Aorta (tissue), 5 donors: ENCODE data around the gene IQCM. TPM values are rescaled to one million over a fixed set of nuclear protein-coding genes. Genes with fewer than 3 reads are reported as not detected.

ENCODE experiments used
- ATAC-seq: fragments of 200-7000 bp; cut with Tn5 transposase; one replicate; pipeline ENCODE4 v1.9.1; 2022; ENCODE audit warnings: moderate library complexity; ENCODE audit not compliant: low FRiP score
- DNase-seq, 2 donors: peaks; one replicate each; pipeline ENCODE4 v3.0.0-alpha.2; 2020
- H3K27ac ChIP-seq, 2 donors: one replicate each; pipeline ENCODE4 v1.5.1; 2013; ENCODE audit warnings: low read length in 2 of 2, mild to moderate bottlenecking in 2 of 2, moderate library complexity in 2 of 2, control low read depth in 1 of 2, inconsistent platforms in 1 of 2, low read depth in 1 of 2
- H3K27me3 ChIP-seq, 2 donors: one replicate each; pipeline ENCODE4 v1.6.1; 2013; ENCODE audit warnings: control low read depth in 1 of 2, low read length in 1 of 2, mild to moderate bottlenecking in 1 of 2, moderate library complexity in 1 of 2; ENCODE audit not compliant: insufficient read depth in 2 of 2, control insufficient read depth in 1 of 2
- H3K36me3 ChIP-seq, 2 donors: one replicate each; pipeline ENCODE4 v1.6.1; 2013; ENCODE audit warnings: control low read depth in 1 of 2, low read length in 1 of 2, mild to moderate bottlenecking in 1 of 2; ENCODE audit not compliant: insufficient read depth in 2 of 2, control insufficient read depth in 1 of 2
- H3K4me1 ChIP-seq, 2 donors: one replicate each; pipeline ENCODE4 v1.6.1; 2013; ENCODE audit warnings: low read length in 2 of 2, control low read depth in 1 of 2, mild to moderate bottlenecking in 1 of 2, moderate library complexity in 1 of 2; ENCODE audit not compliant: insufficient read depth in 2 of 2, control insufficient read depth in 1 of 2
- H3K4me3 ChIP-seq, 2 donors: one replicate each; pipeline ENCODE4 v1.5.1; 2013; ENCODE audit warnings: low read length in 2 of 2, control low read depth in 1 of 2, mild to moderate bottlenecking in 1 of 2
- H3K9me3 ChIP-seq: one replicate; pipeline ENCODE4 v1.6.1; 2013; ENCODE audit warnings: mild to moderate bottlenecking, low read length; ENCODE audit not compliant: control insufficient read depth
- WGBS, 2 donors: extraction: QIAGEN DNeasy Blood & Tissue Kit; methylation state at CpG; one replicate each; pipeline ENCODE4 v1.1.7; 2013; 5-methylcytosine and 5-hydroxymethylcytosine counted together
- intact Hi-C, 2 donors: fragments of 100-400 bp; cut with DNase I; formaldehyde crosslinking; loops; one replicate each; pipeline versions ENCODE4 v1.14.2 to v1.15.0; 2022
- polyA plus RNA-seq, 2 donors: library from polyadenylated mRNA; stranded (reverse); fragments of 200-250 nt; gene quantifications; one replicate each; pipeline ENCODE4 v1.2.3, GENCODE V29; 2013
- total RNA-seq, 2 donors: library from RNA; stranded (reverse); fragmentation: NEBNext Ultra II Directional; extraction: Animal tissue kit (Norgen Biotek cat#: 25700); gene quantifications; one replicate each; pipeline ENCODE4 v1.2.1, GENCODE V29; 2021
- donor health status: healthy with polysubstance abuse.
- donor health status: Bipolar disorder and iron deficiency.
- donor health status: DM: no; HTN: no; CAD: no.
- donor health status: DM: no; HTN: no; CAD: no.
- donor health status: DM: yes; HTN: yes; CAD: no.

IQCM gene
- total and polyA plus RNA-seq, 4 donors: not detected

- intact Hi-C loops: no loop called here
- DNase-seq (no peak), ATAC-seq (no peak)
- H3K27ac ChIP-seq: no peak overlapping the region
- 31 to 44% methylated on average over 4 of the region's 4 CpGs for WGBS, 2 donors
- H3K4me3 ChIP-seq: no peak overlapping the region
- H3K9me3 ChIP-seq: no peaks in the 10 kb centered on the region
- no peaks in the 10 kb centered on the region for H3K36me3 ChIP-seq
- no peaks in the 10 kb centered on the region for H3K27me3 ChIP-seq
- H3K4me1 ChIP-seq: no peaks in the 10 kb centered on the region
Observed at GRCh38 chr4:149790172-149790907, 25.3 kb downstream of the IQCM start.

- DNase-seq: no peak
- Histone ChIP-seq H3K27me3 (no peaks in the 10 kb centered on the region), H3K9me3 (no peaks in the 10 kb centered on the region), H3K36me3 (no peaks in the 10 kb centered on the region), H3K4me3 (no peak overlapping the region), H3K4me1 (no peaks in the 10 kb centered on the region), H3K27ac (no peak overlapping the region)
- WGBS, 2 donors: 74 to 83% methylated on average over 4 of the region's 4 CpGs
- intact Hi-C loops: no loop called here
- no peak for ATAC-seq
Observed at GRCh38 chr4:149788300-149788699, 27.3 kb downstream of the IQCM start.

GRCh38 chr4:149785696-149786431, 29.8 kb downstream of the IQCM start:
- Histone ChIP-seq H3K9me3 (no peaks in the 10 kb centered on the region), H3K4me3 (no peak overlapping the region), H3K36me3 (no peaks in the 10 kb centered on the region), H3K4me1 (no peaks in the 10 kb centered on the region), H3K27ac (no peak overlapping the region), H3K27me3 (no peaks in the 10 kb centered on the region)
- 40 to 65% methylated on average over 1 of the region's 1 CpG for WGBS, 2 donors
- no peak for ATAC-seq
- intact Hi-C loops: no loop called here
- no peak for DNase-seq

DNA sequence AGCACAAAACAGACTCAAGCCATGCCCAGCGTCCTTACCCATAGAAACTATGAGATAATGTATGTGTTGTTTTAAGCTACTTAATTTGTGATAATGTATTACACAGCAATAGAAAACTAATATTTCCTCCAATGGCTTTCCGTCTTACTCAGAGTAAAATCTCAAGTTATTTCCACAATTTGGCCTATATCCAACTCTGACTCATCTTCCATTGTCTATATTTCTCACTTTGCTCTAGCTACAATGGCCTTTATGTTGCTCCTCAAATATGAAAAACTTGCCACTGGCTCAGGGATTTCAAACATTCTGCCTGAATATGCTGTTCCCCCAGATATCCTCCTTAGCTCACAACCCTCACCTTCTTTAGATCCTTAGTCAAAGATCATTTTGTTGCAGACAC, 31.6 kb downstream of the IQCM start:
- ATAC-seq (no peak), DNase-seq (no peak)
- H3K4me1 ChIP-seq: no peaks in the 10 kb centered on the region
- no peaks in the 10 kb centered on the region for H3K36me3 ChIP-seq
- intact Hi-C loops: no loop called here
- H3K4me3 ChIP-seq: no peak overlapping the region
- 84 to 87% methylated on average over 2 of the region's 2 CpGs for WGBS, 2 donors
- H3K27ac ChIP-seq: no peak overlapping the region
- no peaks in the 10 kb centered on the region for H3K27me3 ChIP-seq
- no peaks in the 10 kb centered on the region for H3K9me3 ChIP-seq

DNA sequence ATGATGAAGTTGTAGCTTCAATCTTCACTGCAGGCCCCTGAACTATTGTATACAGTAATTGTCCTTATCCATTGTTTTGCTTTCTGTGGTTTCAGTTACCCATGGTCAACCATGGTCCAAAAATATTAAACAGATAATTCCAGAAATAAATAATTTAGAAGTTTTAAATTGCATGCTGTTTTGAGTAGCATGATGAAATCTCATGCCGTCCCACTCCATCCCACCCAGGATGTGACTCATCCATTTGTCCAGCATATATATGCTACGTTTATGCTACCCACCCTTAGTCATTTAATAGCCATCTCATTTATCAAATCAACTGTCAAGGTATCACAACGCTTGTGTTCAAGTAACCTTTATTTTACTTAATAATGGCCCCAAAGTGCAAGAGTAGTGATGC, 34.5 kb downstream of the IQCM start:
- ATAC-seq (no peak), DNase-seq (no peak)
- intact Hi-C loops: no loop called here
- H3K4me3 ChIP-seq: no peak overlapping the region
- H3K36me3 ChIP-seq: no peaks in the 10 kb centered on the region
- H3K9me3 ChIP-seq: no peaks in the 10 kb centered on the region
- H3K4me1 ChIP-seq: no peaks in the 10 kb centered on the region
- H3K27me3 ChIP-seq: no peaks in the 10 kb centered on the region
- 32 to 45% methylated on average over 3 of the region's 3 CpGs for WGBS, 2 donors
- no peak overlapping the region for H3K27ac ChIP-seq

- ATAC-seq (no peak), DNase-seq (no peak)
- WGBS, 2 donors: 92 to 94% methylated on average over 2 of the region's 2 CpGs
- Histone ChIP-seq H3K9me3 (no peaks in the 10 kb centered on the region), H3K27me3 (no peaks in the 10 kb centered on the region), H3K27ac (no peak overlapping the region), H3K4me1 (no peaks in the 10 kb centered on the region), H3K4me3 (no peak overlapping the region), H3K36me3 (no peaks in the 10 kb centered on the region)
- intact Hi-C loops: no loop called here
Observed at GRCh38 chr4:149768477-149768876, 47.2 kb downstream of the IQCM start.

- intact Hi-C loops: no loop called here
- no peaks in the 10 kb centered on the region for H3K27me3 ChIP-seq
- 90 to 91% methylated on average over 1 of the region's 1 CpG for WGBS, 2 donors
Observed at GRCh38 chr4:149766135-149766534, 49.5 kb downstream of the IQCM start.

DNA sequence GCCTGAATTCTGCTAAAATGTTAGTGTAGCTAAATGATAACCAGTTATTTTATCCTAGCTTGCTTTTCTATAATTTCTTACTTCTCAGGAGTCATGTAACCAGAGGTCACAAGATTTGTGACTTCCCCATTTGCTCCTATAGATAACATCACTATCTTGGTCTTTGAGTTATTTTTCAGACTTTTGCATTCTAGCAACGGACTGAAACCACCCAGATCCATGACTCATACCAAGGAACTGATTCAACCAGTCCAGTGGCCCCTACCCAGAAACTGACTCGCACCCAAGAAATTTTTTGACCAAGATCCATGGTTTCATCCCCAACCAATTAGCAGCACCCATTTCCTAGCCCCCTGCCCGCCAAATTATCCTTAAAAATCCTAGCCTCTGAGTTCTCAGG, 50.0 kb downstream of the IQCM start:
- no peak overlapping the region for H3K27ac ChIP-seq
- 57 to 63% methylated on average over 3 of the region's 3 CpGs for WGBS, 2 donors
- no peaks in the 10 kb centered on the region for H3K36me3 ChIP-seq
- no peak for ATAC-seq
- DNase-seq: no peak
- intact Hi-C loops: no loop called here
- H3K4me3 ChIP-seq: no peak overlapping the region
- H3K9me3 ChIP-seq: no peaks in the 10 kb centered on the region
- no peaks in the 10 kb centered on the region for H3K4me1 ChIP-seq
- no peaks in the 10 kb centered on the region for H3K27me3 ChIP-seq

More at GRCh38 chr4:149766135-149766534, 49.5 kb downstream of the IQCM start:
- DNase-seq (no peak), ATAC-seq (no peak)
- H3K9me3 ChIP-seq: no peaks in the 10 kb centered on the region
- no peaks in the 10 kb centered on the region for H3K36me3 ChIP-seq
- H3K4me1 ChIP-seq: no peaks in the 10 kb centered on the region
- no peak overlapping the region for H3K4me3 ChIP-seq
- no peak overlapping the region for H3K27ac ChIP-seq

- Histone ChIP-seq H3K36me3 (no peaks in the 10 kb centered on the region), H3K9me3 (no peaks in the 10 kb centered on the region), H3K27ac (no peak overlapping the region), H3K27me3 (no peaks in the 10 kb centered on the region), H3K4me3 (no peak overlapping the region), H3K4me1 (no peaks in the 10 kb centered on the region)
- DNase-seq: no peak
- no peak for ATAC-seq
- intact Hi-C loops: no loop called here
- WGBS, 2 donors: 92 to 94% methylated on average over 2 of the region's 2 CpGs
Observed at GRCh38 chr4:149755969-149756368, 59.7 kb downstream of the IQCM start.
